IMR-90 (cell line): ENCODE data around the gene APOH. TPM values are rescaled to one million over a fixed set of nuclear protein-coding genes. Genes with fewer than 3 reads are reported as not detected.

Source experiments
- ATAC-seq: fragments of 200-7000 bp; cut with Tn5 transposase; 2 replicates; pipeline ENCODE4 v1.9.1; 2020; ENCODE audit warnings: low read depth, mild to moderate bottlenecking, moderate library complexity
- BruUV-seq: library from RNA; stranded (reverse); fragments of 400-500 nt; replicated peaks from 2 replicates; lab custom pipeline; 2021; lab: Mats Ljungman, UMichigan
- CTCF ChIA-PET: fragments of 300-600 bp; formaldehyde crosslinking; extraction: SDS; loops from one replicate; lab custom pipeline; 2021; ENCODE audit warnings: antibody characterized with exemption; lab: Yijun Ruan, JAX
- POLR2A ChIA-PET: fragments of 300-600 bp; sonication (Branson Sonifier 250); formaldehyde crosslinking; loops from one replicate; lab custom pipeline; 2022; ENCODE audit warnings: antibody characterized with exemption; ENCODE audit not compliant: unreplicated experiment; lab: Charles Lee
- DNase-seq: peaks from one replicate; pipeline ENCODE4 v3.0.0; 2013
- H2AFZ ChIP-seq: replicated peaks from 2 replicates; pipeline ENCODE3; 2013; ENCODE audit warnings: low read length, mild to moderate bottlenecking; ENCODE audit not compliant: poor library complexity
- H2AK5ac ChIP-seq: 2 replicates; pipeline ENCODE4 v1.6.1; 2013; ENCODE audit warnings: low read depth, low read length, inconsistent platforms
- H2AK9ac ChIP-seq: replicated peaks from 2 replicates; pipeline ENCODE3; 2013; ENCODE audit warnings: mild to moderate bottlenecking, low read depth, low read length, moderate library complexity; ENCODE audit not compliant: poor library complexity
- H2BK120ac ChIP-seq: 2 replicates; pipeline ENCODE4 v1.6.1; 2013; ENCODE audit warnings: low read depth, low read length, inconsistent platforms
- H2BK15ac ChIP-seq: 3 replicates; pipeline ENCODE4 v1.6.1; 2013; ENCODE audit warnings: low read depth, low read length, inconsistent platforms
- H2BK20ac ChIP-seq: 2 replicates; pipeline ENCODE4 v1.6.1; 2013; ENCODE audit warnings: low read depth, mild to moderate bottlenecking, inconsistent platforms, low read length, moderate library complexity
- H2BK5ac ChIP-seq: 2 replicates; pipeline ENCODE4 v1.6.1; 2013; ENCODE audit warnings: mild to moderate bottlenecking, low read depth, low read length, inconsistent platforms; ENCODE audit not compliant: poor library complexity, severe bottlenecking
- H3K14ac ChIP-seq: replicated peaks from 2 replicates; pipeline ENCODE4 v1.6.1; 2013; ENCODE audit warnings: low read depth, low read length, inconsistent platforms
- H3K18ac ChIP-seq: 2 replicates; pipeline ENCODE4 v1.6.1; 2013; ENCODE audit warnings: low read depth, low read length, control low read depth
- H3K23ac ChIP-seq: 2 replicates; pipeline ENCODE4 v1.6.1; 2013; ENCODE audit warnings: low read depth, low read length, inconsistent platforms
- H3K27ac ChIP-seq: 2 replicates; pipeline ENCODE4 v1.5.1; 2013; ENCODE audit warnings: mild to moderate bottlenecking, control low read depth, low read length; ENCODE audit not compliant: insufficient read depth
- H3K27me3 ChIP-seq: 2 replicates; pipeline ENCODE4 v1.6.1; 2013; ENCODE audit warnings: low read length; ENCODE audit not compliant: control insufficient read depth, insufficient read depth
- H3K36me3 ChIP-seq: 2 replicates; pipeline ENCODE4 v1.6.1; 2013; ENCODE audit warnings: low read length, mixed read lengths; ENCODE audit not compliant: control insufficient read depth, insufficient read depth
- H3K4ac ChIP-seq: 2 replicates; pipeline ENCODE4 v1.6.1; 2013; ENCODE audit warnings: low read depth, low read length, inconsistent platforms
- H3K4me1 ChIP-seq: 2 replicates; pipeline ENCODE4 v1.6.1; 2013; ENCODE audit warnings: low read length, mixed read lengths; ENCODE audit not compliant: control insufficient read depth, insufficient read depth
- H3K4me2 ChIP-seq: 2 replicates; pipeline ENCODE4 v1.6.1; 2013; ENCODE audit warnings: low read depth, mild to moderate bottlenecking, control low read depth, low read length, moderate library complexity
- H3K4me3 ChIP-seq: 2 replicates; pipeline ENCODE4 v1.5.1; 2013; ENCODE audit warnings: low read depth, mild to moderate bottlenecking, control low read depth, low read length, moderate library complexity; ENCODE audit not compliant: insufficient read depth
- H3K56ac ChIP-seq: 2 replicates; pipeline ENCODE4 v1.6.1; 2013; ENCODE audit warnings: low read length, inconsistent platforms; ENCODE audit not compliant: insufficient read depth; ENCODE audit errors: extremely low read depth
- H3K79me1 ChIP-seq, 2 experiments: 2 replicates each; pipeline ENCODE4 v1.6.1; 2013; ENCODE audit warnings: low read length in 2 of 2, inconsistent platforms in 1 of 2, low read depth in 1 of 2
- H3K9ac ChIP-seq: 2 replicates; pipeline ENCODE4 v1.6.1; 2013; ENCODE audit warnings: low read depth, low read length, control low read depth
- H3K9me1 ChIP-seq: 2 replicates; pipeline ENCODE4 v1.6.1; 2013; ENCODE audit warnings: low read length, inconsistent platforms; ENCODE audit not compliant: insufficient read depth
- H3K9me3 ChIP-seq: 2 replicates; pipeline ENCODE4 v1.6.1; 2013; ENCODE audit warnings: low read length; ENCODE audit not compliant: control insufficient read depth, insufficient read depth
- H4K20me1 ChIP-seq: 2 replicates; pipeline ENCODE4 v1.6.1; 2013; ENCODE audit warnings: low read length, inconsistent platforms; ENCODE audit not compliant: insufficient read depth
- H4K5ac ChIP-seq: 2 replicates; pipeline ENCODE4 v1.6.1; 2013; ENCODE audit warnings: mild to moderate bottlenecking, low read depth, low read length, control low read depth
- H4K8ac ChIP-seq, 2 experiments: 2 replicates each; pipeline ENCODE4 v1.6.1; 2013; ENCODE audit warnings: low read depth in 2 of 2, low read length in 2 of 2, control low read depth in 1 of 2, inconsistent platforms in 1 of 2
- H4K91ac ChIP-seq: 2 replicates; pipeline ENCODE4 v1.6.1; 2013; ENCODE audit warnings: low read depth, low read length, inconsistent platforms; ENCODE audit not compliant: insufficient read depth
- BHLHE40 ChIP-seq: fragments of 150-350 bp; IDR thresholded peaks from 2 replicates; pipeline ENCODE4 v1.6.1; 2016; ENCODE audit warnings: mild to moderate bottlenecking, low read depth, low read length
- CEBPB ChIP-seq: IDR thresholded peaks from 2 replicates; pipeline ENCODE4 v1.6.1; 2012; ENCODE audit warnings: low read depth, low read length, improper control_type of control experiment
- CHD1 ChIP-seq: IDR thresholded peaks from 2 replicates; pipeline ENCODE4 v1.6.1; 2012; ENCODE audit warnings: low read depth, low read length, improper control_type of control experiment
- FOS ChIP-seq: fragments of 150-350 bp; IDR thresholded peaks from 2 replicates; pipeline ENCODE4 v1.6.1; 2016; ENCODE audit warnings: low read depth, low read length
- MAFK ChIP-seq: IDR thresholded peaks from 2 replicates; pipeline ENCODE4 v1.6.1; 2012; ENCODE audit warnings: low read depth, low read length, improper control_type of control experiment
- MAZ ChIP-seq: IDR thresholded peaks from 2 replicates; pipeline ENCODE4 v1.6.1; 2012; ENCODE audit warnings: low read depth, mild to moderate bottlenecking, low read length, improper control_type of control experiment, moderate library complexity, borderline replicate concordance
- MXI1 ChIP-seq: IDR thresholded peaks from 2 replicates; pipeline ENCODE4 v1.6.1; 2012; ENCODE audit warnings: low read depth, mild to moderate bottlenecking, low read length, moderate library complexity, borderline replicate concordance
- NFE2L2 ChIP-seq: fragments of 150-350 bp; IDR thresholded peaks from 2 replicates; pipeline ENCODE4 v1.6.1; 2016; ENCODE audit warnings: low read depth, mild to moderate bottlenecking, low read length
- POLR2A ChIP-seq: IDR thresholded peaks from 2 replicates; pipeline ENCODE4 v1.6.1; 2012; ENCODE audit warnings: mild to moderate bottlenecking, low read depth, low read length
- RAD21 ChIP-seq: IDR thresholded peaks from 2 replicates; pipeline ENCODE4 v1.6.1; 2012; ENCODE audit warnings: low read length, improper control_type of control experiment
- RCOR1 ChIP-seq: IDR thresholded peaks from 2 replicates; pipeline ENCODE4 v1.6.1; 2012; ENCODE audit warnings: mild to moderate bottlenecking, low read length, improper control_type of control experiment; ENCODE audit not compliant: insufficient replicate concordance
- RFX5 ChIP-seq: IDR thresholded peaks from 2 replicates; pipeline ENCODE4 v1.8.0; 2012; ENCODE audit warnings: low read depth, mild to moderate bottlenecking, low read length, moderate library complexity
- SMC3 ChIP-seq: fragments of 150-350 bp; IDR thresholded peaks from 2 replicates; pipeline ENCODE4 v1.6.1; 2016; ENCODE audit warnings: low read depth, mild to moderate bottlenecking, antibody characterized with exemption, low read length, moderate library complexity
- WGBS, 2 experiments: methylation state at CpG; one replicate each; pipeline versions ENCODE4 v1.1.5 to v1.1.7; 2013; ENCODE audit warnings: missing lambda C conversion rate in 2 of 2; ENCODE audit not compliant: insufficient read length in 1 of 2; ENCODE audit errors: extremely low coverage in 2 of 2; 5-methylcytosine and 5-hydroxymethylcytosine counted together
- dilution Hi-C: fragments of 300-500 bp; cut with HindIII; formaldehyde crosslinking; loops from one replicate; pipeline ENCODE4 v1.14.3; 2018; ENCODE audit warnings: low sequenced_read_pairs; ENCODE audit not compliant: unreplicated experiment
- in situ Hi-C: fragments of 300-500 bp; cut with MboI; formaldehyde crosslinking; loops from 3 replicates; pipeline ENCODE4 v1.14.3; 2019; ENCODE audit warnings: low sequenced_read_pairs, inconsistent platforms, mixed read lengths
- intact Hi-C: fragments of 100-400 bp; cut with micrococcal nuclease; formaldehyde crosslinking; loops from 2 replicates; pipeline ENCODE4 v1.10.0; 2022
- polyA plus RNA-seq, 3 experiments: library from polyadenylated mRNA; depleted of rRNA; stranded (reverse); fragments of >200 nt; gene quantifications; 2 replicates each; pipeline ENCODE4 v1.2.3, GENCODE V29; 2012; ENCODE audit warnings: low replicate concordance in 1 of 3
- total RNA-seq: library from RNA; depleted of rRNA; stranded (reverse); fragments of >200 nt; gene quantifications from 2 replicates; pipeline ENCODE4 v1.2.3, GENCODE V29; 2012
- TF ChIP-seq, protein P1 (sequence below): fragments of 150-350 bp; IDR thresholded peaks from 2 replicates; pipeline ENCODE4 v1.6.1; 2017; ENCODE audit warnings: mild to moderate bottlenecking, antibody characterized with exemption, low read length, low read depth
- TF ChIP-seq, protein P2 (sequence below): fragments of 150-350 bp; IDR thresholded peaks from 2 replicates; pipeline ENCODE4 v1.6.1; 2016; ENCODE audit warnings: low read depth, mild to moderate bottlenecking, low read length, moderate library complexity, borderline replicate concordance
- TF ChIP-seq, protein P3 (sequence below): conservative IDR thresholded peaks from 2 replicates; pipeline ENCODE4 v1.5.1; 2012; ENCODE audit warnings: mild to moderate bottlenecking, low read depth, low read length, improper control_type of control experiment

APOH gene
- total and polyA plus RNA-seq, 2 of the 4 experiments (the other 2 are of a cell fraction) = not detected

DNA sequence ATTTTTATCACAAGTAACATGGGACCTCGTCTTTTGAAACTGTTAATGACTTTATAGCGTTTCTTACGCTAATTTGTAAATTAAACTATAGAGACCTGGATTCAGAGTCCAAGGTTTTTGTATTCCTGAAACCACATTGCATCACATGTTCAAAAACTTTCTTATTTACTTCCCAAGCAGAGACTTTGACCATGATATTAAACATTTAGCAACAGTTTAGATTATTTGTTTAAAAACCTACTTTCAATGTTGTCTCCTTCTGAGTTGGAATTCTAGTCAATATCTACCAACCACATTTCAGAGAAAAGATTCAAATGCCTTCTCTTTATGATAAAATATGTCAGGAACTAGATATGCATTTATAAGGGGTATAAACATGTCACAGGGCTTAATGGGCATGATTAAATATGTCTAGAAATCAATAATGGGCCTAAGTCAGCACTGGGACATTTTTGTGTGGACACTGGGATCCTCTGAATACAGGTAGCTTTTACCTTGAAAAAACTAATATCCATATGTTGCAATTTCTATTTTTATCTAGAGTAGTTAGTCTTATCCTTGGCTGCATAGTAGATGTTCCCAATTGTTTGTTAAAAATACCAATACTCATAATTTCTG lies 6.3 kb upstream of the APOH start:
- POLR2A ChIA-PET = no interaction called here
- H3K23ac ChIP-seq = no peak overlapping the region
- no CpG with 5 or more reads among the region's 3 CpGs for WGBS, 2 experiments
- no peaks in the 10 kb centered on the region for H3K4me1 ChIP-seq
- H3K4ac ChIP-seq = no peak overlapping the region
- H3K79me1 ChIP-seq = no peaks in the 10 kb centered on the region
- no TSS peak for BruUV-seq
- H3K9ac ChIP-seq = no peak overlapping the region
- H4K20me1 ChIP-seq = no peaks in the 10 kb centered on the region
- no peak overlapping the region for H4K5ac ChIP-seq
- H3K36me3 ChIP-seq = no peaks in the 10 kb centered on the region
- H2BK5ac ChIP-seq = no peak overlapping the region
- no peak overlapping the region for H4K91ac ChIP-seq
- CTCF ChIA-PET = no interaction called here
- intact Hi-C loops (no loop called here), dilution Hi-C loops (no loop called here), in situ Hi-C loops (no loop called here)
- H3K56ac ChIP-seq = no peak overlapping the region
- DNase-seq (no peak), ATAC-seq (no peak)
- no peak overlapping the region for H2AK9ac ChIP-seq
- no peak overlapping the region for H2BK120ac ChIP-seq
- no peak overlapping the region for H3K14ac ChIP-seq
- H3K4me2 ChIP-seq = no peak overlapping the region
- no peaks in the 10 kb centered on the region for H3K9me3 ChIP-seq
- H4K8ac ChIP-seq = no peak overlapping the region
- no peak for TF ChIP-seq SMC3
- TF ChIP-seq CHD1 = no peak
- no peak for TF ChIP-seq BHLHE40
- TF ChIP-seq RAD21 = no peak
- TF ChIP-seq POLR2A = no peak
- no peak for TF ChIP-seq CEBPB
- no peak for TF ChIP-seq MAZ
- TF ChIP-seq RFX5 = no peak
- TF ChIP-seq, protein P1, sequence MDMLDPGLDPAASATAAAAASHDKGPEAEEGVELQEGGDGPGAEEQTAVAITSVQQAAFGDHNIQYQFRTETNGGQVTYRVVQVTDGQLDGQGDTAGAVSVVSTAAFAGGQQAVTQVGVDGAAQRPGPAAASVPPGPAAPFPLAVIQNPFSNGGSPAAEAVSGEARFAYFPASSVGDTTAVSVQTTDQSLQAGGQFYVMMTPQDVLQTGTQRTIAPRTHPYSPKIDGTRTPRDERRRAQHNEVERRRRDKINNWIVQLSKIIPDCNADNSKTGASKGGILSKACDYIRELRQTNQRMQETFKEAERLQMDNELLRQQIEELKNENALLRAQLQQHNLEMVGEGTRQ = no peak
- TF ChIP-seq NFE2L2 = no peak
- TF ChIP-seq FOS = no peak
- TF ChIP-seq MXI1 = no peak
- TF ChIP-seq, protein P2, sequence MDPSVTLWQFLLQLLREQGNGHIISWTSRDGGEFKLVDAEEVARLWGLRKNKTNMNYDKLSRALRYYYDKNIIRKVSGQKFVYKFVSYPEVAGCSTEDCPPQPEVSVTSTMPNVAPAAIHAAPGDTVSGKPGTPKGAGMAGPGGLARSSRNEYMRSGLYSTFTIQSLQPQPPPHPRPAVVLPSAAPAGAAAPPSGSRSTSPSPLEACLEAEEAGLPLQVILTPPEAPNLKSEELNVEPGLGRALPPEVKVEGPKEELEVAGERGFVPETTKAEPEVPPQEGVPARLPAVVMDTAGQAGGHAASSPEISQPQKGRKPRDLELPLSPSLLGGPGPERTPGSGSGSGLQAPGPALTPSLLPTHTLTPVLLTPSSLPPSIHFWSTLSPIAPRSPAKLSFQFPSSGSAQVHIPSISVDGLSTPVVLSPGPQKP = no peak
- TF ChIP-seq RCOR1 = no peak
- TF ChIP-seq, protein P3, sequence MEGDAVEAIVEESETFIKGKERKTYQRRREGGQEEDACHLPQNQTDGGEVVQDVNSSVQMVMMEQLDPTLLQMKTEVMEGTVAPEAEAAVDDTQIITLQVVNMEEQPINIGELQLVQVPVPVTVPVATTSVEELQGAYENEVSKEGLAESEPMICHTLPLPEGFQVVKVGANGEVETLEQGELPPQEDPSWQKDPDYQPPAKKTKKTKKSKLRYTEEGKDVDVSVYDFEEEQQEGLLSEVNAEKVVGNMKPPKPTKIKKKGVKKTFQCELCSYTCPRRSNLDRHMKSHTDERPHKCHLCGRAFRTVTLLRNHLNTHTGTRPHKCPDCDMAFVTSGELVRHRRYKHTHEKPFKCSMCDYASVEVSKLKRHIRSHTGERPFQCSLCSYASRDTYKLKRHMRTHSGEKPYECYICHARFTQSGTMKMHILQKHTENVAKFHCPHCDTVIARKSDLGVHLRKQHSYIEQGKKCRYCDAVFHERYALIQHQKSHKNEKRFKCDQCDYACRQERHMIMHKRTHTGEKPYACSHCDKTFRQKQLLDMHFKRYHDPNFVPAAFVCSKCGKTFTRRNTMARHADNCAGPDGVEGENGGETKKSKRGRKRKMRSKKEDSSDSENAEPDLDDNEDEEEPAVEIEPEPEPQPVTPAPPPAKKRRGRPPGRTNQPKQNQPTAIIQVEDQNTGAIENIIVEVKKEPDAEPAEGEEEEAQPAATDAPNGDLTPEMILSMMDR = no peak
- TF ChIP-seq MAFK = no peak
- H3K9me1 ChIP-seq = no peaks in the 10 kb centered on the region
- H3K4me3 ChIP-seq = no peak overlapping the region
- no peak overlapping the region for H2AFZ ChIP-seq
- no peak overlapping the region for H2BK15ac ChIP-seq
- H2AK5ac ChIP-seq = no peak overlapping the region
- H2BK20ac ChIP-seq = no peak overlapping the region
- H3K27me3 ChIP-seq = no peaks in the 10 kb centered on the region
- no peak overlapping the region for H3K27ac ChIP-seq
- H3K18ac ChIP-seq = no peak overlapping the region
